Endothelial cell of umbilical vein (primary cell): ENCODE measurements around the gene AUTS2. TPM values are rescaled to one million over a fixed set of nuclear protein-coding genes. Genes with fewer than 3 reads are reported as not detected.
A peak's percentile ranks its signal among the peaks of the same experiment; 100 is the strongest.

ENCODE experiments used
- BruUV-seq: library from RNA; stranded (reverse); fragments of 400-500 nt; replicated peaks from 2 replicates; lab custom pipeline; 2021; lab: Mats Ljungman, UMichigan
- CTCF ChIA-PET: fragments of 300-600, 350-600 bp; sonication (Branson Sonifier 250); formaldehyde crosslinking; loops from one replicate; lab custom pipeline; 2021; ENCODE audit warnings: antibody characterized with exemption, inconsistent platforms; lab: Charles Lee
- POLR2A ChIA-PET: fragments of 300-600, 350-600 bp; sonication (Branson Sonifier 250); formaldehyde crosslinking; loops from one replicate; lab custom pipeline; 2021; ENCODE audit warnings: antibody characterized with exemption, inconsistent platforms; lab: Charles Lee
- DNase-seq: peaks from one replicate; pipeline ENCODE4 v3.0.0-alpha.2; 2011; ENCODE audit warnings: low read depth, low spot score
- FAIRE-seq: peaks from 2 replicates; lab custom pipeline; 2011; peaks lifted over from hg19 to GRCh38; lab: Jason Lieb, UNC
- H2AFZ ChIP-seq: 2 replicates; pipeline ENCODE4 v1.6.0; 2012; ENCODE audit warnings: low read depth, low read length, control low read depth, inconsistent platforms
- H3K27ac ChIP-seq: 2 replicates; pipeline ENCODE4 v1.5.1; 2011; ENCODE audit warnings: low read depth, mild to moderate bottlenecking, control low read depth, low read length, moderate library complexity; ENCODE audit not compliant: insufficient read depth
- H3K27me3 ChIP-seq, 2 experiments: 2 replicates each; pipeline versions ENCODE4 v1.6.0 to v1.6.1; 2011; ENCODE audit warnings: low read length in 2 of 2, mixed read lengths in 1 of 2; ENCODE audit not compliant: control insufficient read depth in 2 of 2, insufficient read depth in 2 of 2
- H3K36me3 ChIP-seq, 2 experiments: 2 replicates in 1 of 2; 3 replicates in 1 of 2; pipeline ENCODE4 v1.5.1; 2011; ENCODE audit warnings: low read length in 2 of 2, mild to moderate bottlenecking in 1 of 2, moderate library complexity in 1 of 2; ENCODE audit not compliant: control insufficient read depth in 2 of 2, insufficient read depth in 2 of 2; ENCODE audit errors: extremely low read depth in 1 of 2
- H3K4me1 ChIP-seq: 3 replicates; pipeline ENCODE4 v1.5.1; 2011; ENCODE audit warnings: mild to moderate bottlenecking, low read length; ENCODE audit not compliant: control insufficient read depth, insufficient read depth; ENCODE audit errors: extremely low read depth
- H3K4me2 ChIP-seq: 2 replicates; pipeline ENCODE4 v1.6.1; 2011; ENCODE audit warnings: low read length, control low read depth, mixed read lengths; ENCODE audit not compliant: insufficient read depth
- H3K4me3 ChIP-seq, 3 experiments: fragments of 200-600 bp in 1 of 3; sonication (generic), shearing (Covaris generic) in 1 of 3; replicated peaks in 1 of 3; 2 replicates each; pipeline ENCODE4 v1.5.1; 2011 to 2016; ENCODE audit warnings: control low read depth in 3 of 3, low read length in 3 of 3, mild to moderate bottlenecking in 2 of 3, inconsistent platforms in 1 of 3, low read depth in 1 of 3, moderate library complexity in 1 of 3; ENCODE audit not compliant: insufficient read depth in 1 of 3
- H3K79me2 ChIP-seq: 2 replicates; pipeline ENCODE4 v1.6.0; 2012; ENCODE audit warnings: low read length, inconsistent platforms; ENCODE audit not compliant: control insufficient read depth, insufficient read depth
- H3K9ac ChIP-seq: replicated peaks from 2 replicates; pipeline ENCODE3; 2011; ENCODE audit warnings: low read length, control low read depth; ENCODE audit not compliant: insufficient read depth; ENCODE audit errors: extremely low read depth
- H3K9me1 ChIP-seq: replicated peaks from 3 replicates; pipeline ENCODE4 v1.6.0; 2011; ENCODE audit warnings: mild to moderate bottlenecking, low read length; ENCODE audit not compliant: control insufficient read depth, insufficient read depth; ENCODE audit errors: extremely low read depth
- H3K9me3 ChIP-seq: replicated peaks from 2 replicates; pipeline ENCODE4 v1.5.1; 2012; ENCODE audit warnings: low read length, inconsistent platforms; ENCODE audit not compliant: control insufficient read depth, insufficient read depth
- H4K20me1 ChIP-seq: replicated peaks from 2 replicates; pipeline ENCODE3; 2011; ENCODE audit warnings: mild to moderate bottlenecking, low read length; ENCODE audit not compliant: control insufficient read depth, insufficient read depth; ENCODE audit errors: extremely low read depth
- CTCF ChIP-seq, 2 donors: IDR thresholded peaks; 1 replicate in 1 of 2; 2 replicates in 1 of 2; pipeline ENCODE4 v1.5.1; 2011; ENCODE audit warnings: low read length in 2 of 2, mild to moderate bottlenecking in 2 of 2, moderate library complexity in 2 of 2, control low read depth in 1 of 2, inconsistent platforms in 1 of 2, low read depth in 1 of 2; ENCODE audit not compliant: insufficient read depth in 1 of 2; ENCODE audit errors: extremely low read depth in 1 of 2
- EZH2 ChIP-seq: IDR thresholded peaks from 2 replicates; pipeline ENCODE4 v1.6.1; 2012; ENCODE audit warnings: borderline replicate concordance, low read depth, mild to moderate bottlenecking, moderate library complexity, low read length, inconsistent platforms; ENCODE audit not compliant: severe bottlenecking
- FOS ChIP-seq: IDR thresholded peaks from 2 replicates; pipeline ENCODE4 v1.6.1; 2011; ENCODE audit warnings: mild to moderate bottlenecking, low read length, moderate library complexity, borderline replicate concordance; ENCODE audit not compliant: insufficient read depth
- GATA2 ChIP-seq: IDR thresholded peaks from 2 replicates; pipeline ENCODE4 v1.7.0; 2011; ENCODE audit warnings: low read depth, mild to moderate bottlenecking, moderate library complexity, mixed read lengths, low read length; ENCODE audit not compliant: insufficient read length, insufficient read depth
- JUN ChIP-seq: IDR thresholded peaks from 2 replicates; pipeline ENCODE4 v1.6.1; 2011; ENCODE audit warnings: borderline replicate concordance, low read depth; ENCODE audit not compliant: insufficient read length, insufficient read depth
- MAX ChIP-seq: IDR thresholded peaks from 2 replicates; pipeline ENCODE4 v1.6.1; 2011; ENCODE audit not compliant: insufficient read depth, insufficient read length
- MYC ChIP-seq: IDR thresholded peaks from one replicate; pipeline ENCODE4 v1.6.1; 2011; ENCODE audit warnings: mild to moderate bottlenecking, low read depth, low read length
- POLR2A ChIP-seq: IDR thresholded peaks from 2 replicates; pipeline ENCODE4 v1.6.1; 2012; ENCODE audit warnings: low read depth, mild to moderate bottlenecking, control low read depth, low read length
- POLR2AphosphoS5 ChIP-seq: IDR thresholded peaks from 2 replicates; pipeline ENCODE4 v1.6.1; 2012; ENCODE audit warnings: low read depth, mild to moderate bottlenecking, control low read depth, low read length, moderate library complexity; ENCODE audit not compliant: insufficient read depth
- dilution Hi-C: fragments of 300-500 bp; cut with MboI; formaldehyde crosslinking; loops from one replicate; pipeline ENCODE4 v1.15.0; 2019; ENCODE audit warnings: low sequenced_read_pairs; ENCODE audit not compliant: extremely low pct_ligation_motif_present
- intact Hi-C: fragments of 100-400 bp; cut with micrococcal nuclease; formaldehyde crosslinking; loops from one replicate; pipeline ENCODE4 v1.10.0; 2022
- polyA plus RNA-seq, 4 experiments: library from polyadenylated mRNA; depleted of rRNA in 3 of 4; stranded (reverse) in 3 of 4; unstranded in 1 of 4; fragments of >200 nt; gene quantifications; 2 replicates each; pipeline versions ENCODE4 v1.2.1 to v1.2.3, GENCODE V29; 2011 to 2012; ENCODE audit warnings: missing spikeins in 1 of 4
- total RNA-seq: library from RNA; stranded (reverse); gene quantifications from 2 replicates; pipeline ENCODE4 v1.2.3, GENCODE V29; 2021

The AUTS2 gene
- total and polyA plus RNA-seq, 2 donors (not counting 3 experiments of a cell fraction or from before 2014, with no cell fraction given) = 0.59 to 8.0 TPM

GRCh38 chr7:69599286-69599954 lies 1.1 kb downstream of the AUTS2 start:
- Histone ChIP-seq H3K27ac (no peak overlapping the region), H2AFZ (peak overlapping the region; percentile 84), H3K4me3 (peak overlapping the region; percentile 28 to 67 (median 62)), H3K9me3 (no peaks in the 10 kb centered on the region), H3K27me3 (peaks cover 17 to 24% of the 10 kb centered on the region in 2 experiments), H3K9ac (no peak overlapping the region), H3K4me2 (peak overlapping the region; percentile 84), H4K20me1 (no peaks in the 10 kb centered on the region), H3K4me1 (peaks cover 5% of the 10 kb centered on the region), H3K79me2 (no peaks in the 10 kb centered on the region), H3K9me1 (no peaks in the 10 kb centered on the region), H3K36me3 (no peaks in the 10 kb centered on the region)
- no peak for DNase-seq
- no peak for FAIRE-seq
- intact Hi-C loops (loop anchor here (2.0 kb wide), 1 partner anchor 1095 kb away; no protein-coding TSS in a partner anchor), dilution Hi-C loops (no loop called here)
- POLR2A ChIA-PET = no interaction called here
- no peak for TF ChIP-seq POLR2AphosphoS5
- no peak for TF ChIP-seq POLR2A
- no peak for TF ChIP-seq CTCF (IDR thresholded peaks at IDR 0.05; ENCODE audit: extremely low read depth in 1 of 2, insufficient read depth in 1 of 2, low read depth in 1 of 2, low read length in 2 of 2)
- no peak for TF ChIP-seq GATA2
- no peak for TF ChIP-seq EZH2
- no peak for TF ChIP-seq JUN
- no peak for TF ChIP-seq MAX
- no peak for TF ChIP-seq FOS
- no peak for TF ChIP-seq MYC
- BruUV-seq = no TSS peak
- CTCF ChIA-PET = no interaction called here
